AG09319 (cell line): Measurements from ENCODE around the gene SERTAD2.

Source experiments
- DNase-seq: peaks from one replicate; pipeline ENCODE4 v3.0.0-alpha.2; 2010; ENCODE audit warnings: low read depth; ENCODE audit errors: extremely low read depth
- CTCF ChIP-seq: IDR thresholded peaks from 2 replicates; pipeline ENCODE4 v1.5.1; 2011; ENCODE audit warnings: low read depth, mild to moderate bottlenecking, inconsistent platforms, low read length, moderate library complexity

SERTAD2 gene

DNA sequence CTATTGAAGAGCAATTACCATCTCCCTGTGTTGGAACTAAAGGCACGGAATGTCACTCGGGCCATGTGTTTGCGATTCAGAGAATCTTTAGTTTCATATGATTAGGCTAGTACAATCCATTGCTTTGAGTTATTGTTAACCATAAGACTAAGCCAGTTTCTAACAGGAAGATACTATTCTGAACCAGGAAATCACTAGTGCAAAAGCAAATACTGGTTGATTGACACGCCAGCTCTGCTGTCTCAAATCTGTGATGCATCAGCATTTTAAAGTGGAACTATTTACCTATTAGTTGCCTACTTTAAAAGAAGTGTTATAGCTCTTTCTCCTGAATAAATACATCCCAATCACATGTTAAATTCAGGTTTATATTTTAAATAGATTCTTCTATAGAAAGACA is 67.7 kb downstream of the SERTAD2 start:
- TF ChIP-seq CTCF = no peak
- DNase-seq = no peak

- no peak for DNase-seq
- no peak for TF ChIP-seq CTCF
Observed at GRCh38 chr2:64582774-64583340, 70.9 kb downstream of the SERTAD2 start.

GRCh38 chr2:64581777-64582539 is 71.8 kb downstream of the SERTAD2 start:
- TF ChIP-seq CTCF = no peak
- DNase-seq = no peak
